Uterus (tissue), 2 donors: Measurements from ENCODE around the gene EYS.

ENCODE experiments used
- POLR2A ChIP-seq, 2 donors: fragments of 450-650 bp; IDR thresholded peaks; one replicate each; pipeline ENCODE4 v1.6.1; 2016; ENCODE audit warnings: antibody characterized with exemption in 2 of 2, mild to moderate bottlenecking in 1 of 2, moderate library complexity in 1 of 2
- TF ChIP-seq, protein P1 (sequence below), 4 experiments: fragments of 200-600 bp in 2 of 4; fragments of 450-650 bp in 2 of 4; sonication (generic) in 2 of 4; IDR thresholded peaks; one replicate each; pipeline ENCODE4 v1.5.1; 2016 to 2019; ENCODE audit warnings: antibody characterized with exemption in 4 of 4, mild to moderate bottlenecking in 2 of 4, moderate library complexity in 1 of 4

DNA sequence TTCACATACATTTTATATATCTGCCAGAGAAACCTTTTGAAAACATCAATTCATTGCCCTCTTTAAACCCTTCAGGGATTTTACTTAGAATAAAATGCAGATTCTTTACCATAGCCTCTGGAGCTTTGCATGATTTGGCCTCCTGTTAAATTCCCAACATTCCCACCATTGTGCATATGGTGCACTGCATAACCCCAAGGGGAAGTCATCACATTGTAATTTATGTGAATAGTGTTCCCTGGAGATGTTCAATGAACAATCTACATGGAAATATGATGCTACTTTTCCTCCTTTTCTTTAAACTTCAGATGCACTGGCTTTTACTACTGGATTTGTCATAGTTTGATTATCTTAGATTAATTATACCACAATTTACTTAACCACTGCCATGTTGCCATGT, 1976.7 kb downstream of the EYS start:
- TF ChIP-seq, protein P1, sequence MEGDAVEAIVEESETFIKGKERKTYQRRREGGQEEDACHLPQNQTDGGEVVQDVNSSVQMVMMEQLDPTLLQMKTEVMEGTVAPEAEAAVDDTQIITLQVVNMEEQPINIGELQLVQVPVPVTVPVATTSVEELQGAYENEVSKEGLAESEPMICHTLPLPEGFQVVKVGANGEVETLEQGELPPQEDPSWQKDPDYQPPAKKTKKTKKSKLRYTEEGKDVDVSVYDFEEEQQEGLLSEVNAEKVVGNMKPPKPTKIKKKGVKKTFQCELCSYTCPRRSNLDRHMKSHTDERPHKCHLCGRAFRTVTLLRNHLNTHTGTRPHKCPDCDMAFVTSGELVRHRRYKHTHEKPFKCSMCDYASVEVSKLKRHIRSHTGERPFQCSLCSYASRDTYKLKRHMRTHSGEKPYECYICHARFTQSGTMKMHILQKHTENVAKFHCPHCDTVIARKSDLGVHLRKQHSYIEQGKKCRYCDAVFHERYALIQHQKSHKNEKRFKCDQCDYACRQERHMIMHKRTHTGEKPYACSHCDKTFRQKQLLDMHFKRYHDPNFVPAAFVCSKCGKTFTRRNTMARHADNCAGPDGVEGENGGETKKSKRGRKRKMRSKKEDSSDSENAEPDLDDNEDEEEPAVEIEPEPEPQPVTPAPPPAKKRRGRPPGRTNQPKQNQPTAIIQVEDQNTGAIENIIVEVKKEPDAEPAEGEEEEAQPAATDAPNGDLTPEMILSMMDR (IDR thresholded peaks at IDR 0.05) = no peak
- no peak for TF ChIP-seq POLR2A (IDR thresholded peaks at IDR 0.05)
